RKO (cell line): ENCODE data around the gene PHF1.

ENCODE experiments used
- DNase-seq: peaks from one replicate; pipeline ENCODE4 v3.0.0-alpha.2; 2016; ENCODE audit warnings: low spot score

Gene PHF1

GRCh38 chr6:33433001-33433543 lies 22.3 kb downstream of the PHF1 start:
- no peak for DNase-seq

GRCh38 chr6:33433544-33434191 lies 22.9 kb downstream of the PHF1 start:
- DNase-seq, result no peak

GRCh38 chr6:33434961-33435360 lies 24.1 kb downstream of the PHF1 start:
- DNase-seq, result no peak

DNA sequence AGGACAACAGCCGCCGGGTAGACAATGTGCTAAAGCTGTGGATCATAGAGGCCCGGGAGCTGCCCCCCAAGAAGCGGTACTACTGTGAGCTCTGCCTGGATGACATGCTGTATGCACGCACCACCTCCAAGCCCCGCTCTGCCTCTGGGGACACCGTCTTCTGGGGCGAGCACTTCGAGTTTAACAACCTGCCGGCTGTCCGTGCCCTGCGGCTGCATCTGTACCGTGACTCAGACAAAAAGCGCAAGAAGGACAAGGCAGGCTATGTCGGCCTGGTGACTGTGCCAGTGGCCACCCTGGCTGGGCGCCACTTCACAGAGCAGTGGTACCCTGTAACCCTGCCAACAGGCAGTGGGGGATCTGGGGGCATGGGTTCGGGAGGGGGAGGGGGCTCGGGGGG lies 26.9 kb downstream of the PHF1 start:
- DNase-seq, result no peak

- DNase-seq, result no peak
These were observed 28.3 kb downstream of the PHF1 start for GRCh38 chr6:33438978-33439594.

GRCh38 chr6:33439956-33440648 lies 29.3 kb downstream of the PHF1 start:
- no peak for DNase-seq

- no peak for DNase-seq
These were observed 30.0 kb downstream of the PHF1 start for GRCh38 chr6:33440649-33441309.

GRCh38 chr6:33441457-33441856 lies 30.6 kb downstream of the PHF1 start:
- DNase-seq, result no peak

GRCh38 chr6:33442283-33442682 lies 31.5 kb downstream of the PHF1 start:
- no peak for DNase-seq

GRCh38 chr6:33443025-33443424 lies 32.2 kb downstream of the PHF1 start:
- no peak for DNase-seq

DNA sequence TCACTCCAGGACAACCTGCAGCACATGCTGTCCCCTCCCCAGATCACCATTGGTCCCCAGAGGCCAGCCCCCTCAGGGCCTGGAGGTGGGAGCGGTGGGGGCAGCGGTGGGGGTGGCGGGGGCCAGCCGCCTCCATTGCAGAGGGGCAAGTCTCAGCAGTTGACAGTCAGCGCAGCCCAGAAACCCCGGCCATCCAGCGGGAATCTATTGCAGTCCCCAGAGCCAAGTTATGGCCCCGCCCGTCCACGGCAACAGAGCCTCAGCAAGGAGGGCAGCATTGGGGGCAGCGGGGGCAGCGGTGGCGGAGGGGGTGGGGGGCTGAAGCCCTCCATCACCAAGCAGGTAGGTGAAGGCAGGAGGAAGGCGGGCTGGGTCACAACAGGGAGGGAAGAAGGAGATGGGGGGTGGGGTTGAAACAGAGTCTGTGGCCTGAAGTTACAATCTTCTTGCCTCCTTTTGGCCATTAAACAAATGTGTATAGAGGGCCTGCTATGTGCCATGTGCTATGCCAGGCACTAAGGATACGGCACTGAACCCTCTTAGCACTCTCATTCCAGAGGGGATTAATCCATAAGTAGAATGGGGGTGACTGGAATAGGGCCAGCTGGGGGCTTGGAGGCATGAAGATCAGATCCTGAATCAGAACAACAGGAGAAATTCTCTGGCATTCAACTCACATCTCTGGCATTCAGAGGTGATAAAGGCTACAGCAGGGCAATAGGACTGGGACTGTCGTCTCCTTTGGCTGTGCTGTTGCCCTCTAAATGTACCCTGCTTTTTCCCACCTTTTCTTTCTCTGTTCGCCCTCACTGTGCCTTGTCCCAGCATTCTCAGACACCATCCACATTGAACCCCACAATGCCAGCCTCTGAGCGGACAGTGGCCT lies 33.0 kb downstream of the PHF1 start:
- no peak for DNase-seq

- DNase-seq, result no peak
These were observed 34.3 kb downstream of the PHF1 start for GRCh38 chr6:33445119-33445603.

GRCh38 chr6:33446356-33446755 lies 35.5 kb downstream of the PHF1 start:
- no peak for DNase-seq

- DNase-seq, result no peak
These were observed 39.6 kb downstream of the PHF1 start for GRCh38 chr6:33450434-33450833.

GRCh38 chr6:33451606-33452005 lies 40.8 kb downstream of the PHF1 start:
- DNase-seq, result peak; percentile 19

DNA sequence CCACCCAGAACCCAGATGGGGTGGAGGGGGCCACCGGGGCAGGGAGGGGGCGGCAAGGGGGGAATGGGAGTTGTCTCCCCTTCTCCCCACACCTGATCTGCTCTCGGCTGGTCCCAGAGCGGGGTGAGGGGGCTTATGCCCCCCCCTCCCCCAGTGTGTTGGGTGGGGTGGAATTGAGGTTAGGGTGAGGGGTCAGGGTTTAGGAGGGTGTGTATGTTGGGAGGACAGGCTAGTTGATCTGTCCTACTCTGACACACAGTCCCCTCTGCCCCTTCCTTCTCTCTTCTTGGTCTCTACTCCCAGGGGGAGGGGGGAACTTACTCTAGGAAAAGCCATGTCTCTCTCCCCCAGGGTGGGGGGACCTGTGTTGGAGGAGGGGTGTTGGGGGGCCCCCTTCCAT lies 41.7 kb downstream of the PHF1 start:
- DNase-seq, result no peak

DNA sequence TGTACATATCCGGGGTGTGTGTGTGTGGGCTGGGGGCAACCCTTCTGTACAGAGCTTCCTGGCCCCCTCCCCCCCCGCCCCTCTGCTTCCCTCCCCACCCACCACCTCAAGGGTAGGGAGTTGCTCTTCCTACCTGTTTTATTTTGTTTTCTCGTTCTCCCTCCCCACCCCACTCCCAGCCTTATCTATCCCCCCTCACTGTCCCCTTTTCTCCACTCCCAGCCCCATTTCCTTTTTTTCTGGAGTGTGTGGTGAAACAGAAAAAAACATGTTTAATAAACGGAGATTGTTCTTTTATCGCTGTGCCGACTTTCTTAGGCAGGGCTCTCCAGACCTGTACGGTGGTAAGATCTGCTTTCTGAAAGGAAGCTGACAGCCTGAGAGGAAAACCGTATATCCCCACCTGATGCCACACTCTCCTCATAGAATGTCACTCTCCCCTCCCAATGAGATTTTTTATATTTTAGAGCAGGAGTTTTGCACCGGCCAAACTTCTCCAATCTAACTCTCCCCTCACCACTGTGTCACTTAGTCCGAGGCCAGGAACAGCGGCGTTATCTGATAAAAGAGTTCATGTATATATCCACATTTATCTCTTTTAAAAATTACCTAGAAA lies 42.7 kb downstream of the PHF1 start:
- no peak for DNase-seq

DNA sequence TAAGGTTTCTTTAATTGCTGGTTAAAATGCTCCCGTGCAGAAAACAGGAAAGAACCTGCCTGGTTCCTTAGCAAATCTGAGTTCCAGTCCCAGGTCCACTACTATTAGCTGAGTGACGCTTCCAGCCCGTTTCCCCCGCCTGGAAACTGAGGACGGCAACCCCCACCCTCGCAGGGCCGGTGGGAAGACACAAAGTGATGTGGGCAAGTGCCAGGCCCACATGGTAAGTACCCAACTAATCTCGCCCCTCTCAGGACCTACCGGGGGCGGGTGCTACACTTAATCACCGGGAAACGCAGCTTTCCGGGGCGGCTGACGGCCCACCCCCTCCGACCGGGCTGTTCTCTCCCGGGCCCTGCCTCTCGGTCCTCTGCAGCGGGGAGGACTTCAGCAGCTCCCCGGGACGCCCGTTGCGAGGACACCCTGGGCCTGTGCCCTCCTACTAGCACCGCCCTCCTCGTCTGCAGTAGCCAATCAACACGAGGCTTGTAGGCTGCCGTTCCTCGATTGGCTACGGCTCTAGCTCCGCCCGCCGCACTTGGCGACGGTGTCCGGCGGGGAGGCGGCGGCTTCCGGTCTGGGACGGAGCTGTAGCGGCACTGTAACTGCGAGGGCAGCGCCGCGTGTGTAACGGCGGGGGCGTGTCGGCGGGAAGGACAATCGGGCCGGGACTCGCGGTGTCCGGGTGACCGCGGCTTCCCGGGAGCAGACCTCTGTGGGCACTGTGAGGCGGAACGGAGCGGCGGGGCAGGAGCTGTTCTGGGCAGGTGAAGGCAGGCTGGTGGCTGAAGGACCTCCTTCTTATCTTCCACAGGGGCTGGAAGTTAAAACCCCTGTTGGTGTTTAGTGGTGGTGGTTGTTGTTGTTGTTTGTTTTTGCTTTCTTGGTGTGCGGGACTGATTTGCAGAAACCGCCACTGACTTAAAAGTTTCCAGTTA lies 43.5 kb downstream of the PHF1 start, which contains the start of gene ZBTB9:
TSS of gene ZBTB9 (plus strand) at position 568 of the 938 bp plus-strand sequence. CDS start 525 bp downstream, outside the sequence.
- peak; percentile 98 for DNase-seq

- no peak for DNase-seq
These were observed 44.2 kb downstream of the PHF1 start for GRCh38 chr6:33455051-33455450.

DNA sequence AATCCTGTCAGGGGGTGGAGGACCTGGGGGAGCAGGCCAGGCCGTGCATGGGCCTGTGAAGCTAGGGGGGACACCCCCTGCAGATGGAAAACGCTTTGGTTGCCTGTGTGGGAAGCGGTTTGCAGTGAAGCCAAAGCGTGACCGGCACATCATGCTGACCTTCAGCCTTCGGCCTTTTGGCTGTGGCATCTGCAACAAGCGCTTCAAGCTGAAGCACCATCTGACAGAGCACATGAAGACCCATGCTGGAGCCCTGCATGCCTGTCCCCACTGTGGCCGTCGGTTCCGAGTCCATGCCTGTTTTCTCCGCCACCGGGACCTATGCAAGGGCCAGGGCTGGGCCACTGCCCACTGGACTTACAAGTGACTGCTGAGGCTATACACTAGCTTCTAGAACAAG lies 45.3 kb downstream of the PHF1 start:
- DNase-seq, result no peak
